NK-92 treated with Interleukin-12 subunit alpha and Interleukin-12 subunit beta, amount 100 ng/mL, for 24 hours (cell line): Measurements from ENCODE around the gene NPHP4.

Experiments used
- DNase-seq: peaks from one replicate; lab custom pipeline; 2025; lab: John Stamatoyannopoulos, UW

Gene NPHP4

GRCh38 chr1:6003568-6004411 is 11.6 kb upstream of the NPHP4 start:
- DNase-seq = no peak

- no peak for DNase-seq
Observed at GRCh38 chr1:6002714-6003501, 10.7 kb upstream of the NPHP4 start.

GRCh38 chr1:6001992-6002576 is 9.9 kb upstream of the NPHP4 start:
- no peak for DNase-seq

GRCh38 chr1:6000444-6001288 is 8.4 kb upstream of the NPHP4 start:
- no peak for DNase-seq

GRCh38 chr1:5999711-6000443 is 7.7 kb upstream of the NPHP4 start:
- DNase-seq = no peak

- DNase-seq = no peak
Observed at GRCh38 chr1:5998906-5999301, 6.7 kb upstream of the NPHP4 start.

- no peak for DNase-seq
Observed at GRCh38 chr1:5998051-5998905, 6.1 kb upstream of the NPHP4 start.

- DNase-seq = no peak
Observed at GRCh38 chr1:5997316-5997715, 5.1 kb upstream of the NPHP4 start.

- DNase-seq = no peak
Observed at GRCh38 chr1:5996641-5997270, 4.5 kb upstream of the NPHP4 start.

GRCh38 chr1:5995871-5996630 is 3.8 kb upstream of the NPHP4 start:
- DNase-seq = no peak

- DNase-seq = peak; percentile 18
Observed at GRCh38 chr1:5994713-5995621, 2.7 kb upstream of the NPHP4 start.

GRCh38 chr1:5993556-5994491 is 1.6 kb upstream of the NPHP4 start:
- no peak for DNase-seq

GRCh38 chr1:5992814-5993555 is 760 bp upstream of the NPHP4 start:
- DNase-seq = no peak

- no peak for DNase-seq
Observed at GRCh38 chr1:5991381-5992025, 722 bp downstream of the NPHP4 start.

- no peak for DNase-seq
Observed at GRCh38 chr1:5990913-5991312, 1.3 kb downstream of the NPHP4 start.
